Colon (tissue), 2 donors: ENCODE data around the gene ALKBH1.
"Not testable (repeated sequence)": the region's sequence is repeated elsewhere in the genome, so short reads cannot be mapped to it uniquely, and the experiment has no call there.

Source experiments
- FAIRE-seq: peaks from 2 replicates; lab custom pipeline; 2012; peaks lifted over from hg19 to GRCh38; lab: Jason Lieb, UNC
- donor health status: control.
- donor health status: control.

The ALKBH1 gene

GRCh38 chr14:77673193-77673592, 34.6 kb downstream of the ALKBH1 start:
- no peak for FAIRE-seq

GRCh38 chr14:77667331-77667730, 40.5 kb downstream of the ALKBH1 start:
- FAIRE-seq = no peak

- no peak for FAIRE-seq
These were observed 44.5 kb downstream of the ALKBH1 start for GRCh38 chr14:77663293-77663692.

GRCh38 chr14:77661562-77661961, 46.3 kb downstream of the ALKBH1 start:
- not testable (repeated sequence) for FAIRE-seq

GRCh38 chr14:77660754-77661153, 47.1 kb downstream of the ALKBH1 start:
- FAIRE-seq = no peak

- no peak for FAIRE-seq
These were observed 48.0 kb downstream of the ALKBH1 start for GRCh38 chr14:77659831-77660230.

GRCh38 chr14:77657280-77657679, 50.5 kb downstream of the ALKBH1 start:
- no peak for FAIRE-seq

GRCh38 chr14:77654001-77654441, 53.8 kb downstream of the ALKBH1 start:
- no peak for FAIRE-seq

- no peak for FAIRE-seq
These were observed 58.5 kb downstream of the ALKBH1 start for GRCh38 chr14:77649326-77649725.

- no peak for FAIRE-seq
These were observed 59.2 kb downstream of the ALKBH1 start for GRCh38 chr14:77648520-77649200.

- FAIRE-seq = no peak
These were observed 60.0 kb downstream of the ALKBH1 start for GRCh38 chr14:77647853-77648252.

GRCh38 chr14:77646907-77647306, 60.9 kb downstream of the ALKBH1 start:
- FAIRE-seq = no peak

- FAIRE-seq = no peak
These were observed 62.1 kb downstream of the ALKBH1 start for GRCh38 chr14:77645520-77646230.

GRCh38 chr14:77642407-77642806, 65.4 kb downstream of the ALKBH1 start:
- FAIRE-seq = no peak

- no peak for FAIRE-seq
These were observed 66.1 kb downstream of the ALKBH1 start for GRCh38 chr14:77641534-77642341.

- no peak for FAIRE-seq
These were observed 66.9 kb downstream of the ALKBH1 start for GRCh38 chr14:77640756-77641533.

- FAIRE-seq = no peak
These were observed 69.1 kb downstream of the ALKBH1 start for GRCh38 chr14:77638771-77639171.

GRCh38 chr14:77635869-77636268, 72.0 kb downstream of the ALKBH1 start:
- not testable (repeated sequence) for FAIRE-seq

- FAIRE-seq = not testable (repeated sequence)
These were observed 72.4 kb downstream of the ALKBH1 start for GRCh38 chr14:77635466-77635865.

- FAIRE-seq = no peak
These were observed 77.7 kb downstream of the ALKBH1 start for GRCh38 chr14:77630111-77630510.

GRCh38 chr14:77625360-77625759, 82.5 kb downstream of the ALKBH1 start:
- FAIRE-seq = no peak

GRCh38 chr14:77623201-77623600, 84.6 kb downstream of the ALKBH1 start:
- no peak for FAIRE-seq
